ENCODE measurements around the gene KDR. TPM values are rescaled to one million over a fixed set of nuclear protein-coding genes. Genes with fewer than 3 reads are reported as not detected.

Gene KDR
- total RNA-seq, 1 experiment from 2014 or later, result 0.09 TPM

GRCh38 chr4:55031158-55031557, 94.2 kb downstream of the KDR start:
- no peak overlapping the region for H2AFZ ChIP-seq
- no TSS peak for BruUV-seq (replicated peaks)
- H3K27ac ChIP-seq, result 0 out of 2 replicates have a peak overlapping the region, but pooled peaks have one; percentile 29
- no peaks in the 10 kb centered on the region for H3K27me3 ChIP-seq (ENCODE audit: insufficient read depth, low read depth)
- peaks cover 25% of the 10 kb centered on the region for H3K4me1 ChIP-seq (replicated peaks; ENCODE audit: insufficient read depth)
- no peaks in the 10 kb centered on the region for H3K79me2 ChIP-seq (ENCODE audit: low read depth)
- no peak overlapping the region for H3K4me2 ChIP-seq
- H3K9me2 ChIP-seq (ENCODE audit: insufficient read depth), result no peaks in the 10 kb centered on the region
- H3K4me3 ChIP-seq, result no peak overlapping the region
- H3K36me3 ChIP-seq (ENCODE audit: low read depth), result no peaks in the 10 kb centered on the region
- CTCF ChIA-PET, result no interaction called here
- TF ChIP-seq CTCF (conservative IDR thresholded peaks at IDR 0.05) (no peak), EZH2 (IDR thresholded peaks at IDR 0.05; ENCODE audit: low read depth) (no peak)
- intact Hi-C loops (cut with micrococcal nuclease; ENCODE audit: unreplicated experiment), result no loop called here
- DNase-seq, result no peak
- POLR2A ChIA-PET (ENCODE audit: unreplicated experiment), result no interaction called here
- H3F3A ChIP-seq (ENCODE audit: insufficient read depth, low read depth), result peaks cover 16% of the 10 kb centered on the region; the same call in 1 of the 2 replicates
- H4K20me1 ChIP-seq (ENCODE audit: insufficient read depth), result no peaks in the 10 kb centered on the region
- no peaks in the 10 kb centered on the region for H3K9me3 ChIP-seq (ENCODE audit: insufficient read depth, low read depth)

- no peaks in the 10 kb centered on the region for H3K27me3 ChIP-seq (ENCODE audit: insufficient read depth, low read depth)
- no peaks in the 10 kb centered on the region for H3K36me3 ChIP-seq (ENCODE audit: low read depth)
- POLR2A ChIA-PET (ENCODE audit: unreplicated experiment), result no interaction called here
- no peak overlapping the region for H3K27ac ChIP-seq
- H4K20me1 ChIP-seq (ENCODE audit: insufficient read depth), result no peaks in the 10 kb centered on the region
- no peaks in the 10 kb centered on the region for H3K79me2 ChIP-seq (ENCODE audit: low read depth)
- H3F3A ChIP-seq (ENCODE audit: insufficient read depth, low read depth), result peaks cover 16% of the 10 kb centered on the region; the same call in 1 of the 2 replicates
- CTCF ChIA-PET, result no interaction called here
- H3K4me1 ChIP-seq (replicated peaks; ENCODE audit: insufficient read depth), result peaks cover 25% of the 10 kb centered on the region
- no peak overlapping the region for H3K4me3 ChIP-seq
- TF ChIP-seq CTCF (conservative IDR thresholded peaks at IDR 0.05) (no peak), EZH2 (IDR thresholded peaks at IDR 0.05; ENCODE audit: low read depth) (no peak)
- H3K4me2 ChIP-seq, result no peak overlapping the region
- BruUV-seq (replicated peaks), result no TSS peak
- H2AFZ ChIP-seq, result no peak overlapping the region
- no peaks in the 10 kb centered on the region for H3K9me3 ChIP-seq (ENCODE audit: insufficient read depth, low read depth)
- intact Hi-C loops (cut with micrococcal nuclease; ENCODE audit: unreplicated experiment), result no loop called here
- no peaks in the 10 kb centered on the region for H3K9me2 ChIP-seq (ENCODE audit: insufficient read depth)
- peak in 1 of 2 experiments; percentile 61 for DNase-seq
These were observed 94.8 kb downstream of the KDR start for GRCh38 chr4:55030589-55030988.

- BruUV-seq (replicated peaks), result no TSS peak
- Histone ChIP-seq H3K9me2 (ENCODE audit: insufficient read depth) (no peaks in the 10 kb centered on the region), H3K27me3 (ENCODE audit: insufficient read depth, low read depth) (no peaks in the 10 kb centered on the region), H3K4me1 (replicated peaks; ENCODE audit: insufficient read depth) (peaks cover 25% of the 10 kb centered on the region), H4K20me1 (ENCODE audit: insufficient read depth) (no peaks in the 10 kb centered on the region), H2AFZ (no peak overlapping the region), H3F3A (ENCODE audit: insufficient read depth, low read depth) (peaks cover 16% of the 10 kb centered on the region; the same call in 1 of the 2 replicates), H3K4me3 (no peak overlapping the region), H3K27ac (no peak overlapping the region), H3K79me2 (ENCODE audit: low read depth) (no peaks in the 10 kb centered on the region), H3K4me2 (no peak overlapping the region), H3K36me3 (ENCODE audit: low read depth) (no peaks in the 10 kb centered on the region), H3K9me3 (ENCODE audit: insufficient read depth, low read depth) (no peaks in the 10 kb centered on the region)
- POLR2A ChIA-PET (ENCODE audit: unreplicated experiment), result no interaction called here
- TF ChIP-seq CTCF (conservative IDR thresholded peaks at IDR 0.05) (no peak), EZH2 (IDR thresholded peaks at IDR 0.05; ENCODE audit: low read depth) (no peak)
- CTCF ChIA-PET, result no interaction called here
- no peak for DNase-seq
- intact Hi-C loops (cut with micrococcal nuclease; ENCODE audit: unreplicated experiment), result no loop called here
These were observed 95.4 kb downstream of the KDR start for GRCh38 chr4:55029821-55030503.
